Cardiac muscle cell (in vitro differentiated cells and primary cell): Measurements from ENCODE around the gene DNAJA4. TPM values are rescaled to one million over a fixed set of nuclear protein-coding genes. Genes with fewer than 3 reads are reported as not detected.

Experiments used
- DNase-seq, 2 donors: peaks; one replicate each; pipeline versions ENCODE4 v3.0.0 to v3.0.0-alpha.2; 2010 to 2017; ENCODE audit warnings: low read depth in 1 of 2, low spot score in 1 of 2
- H3K27ac ChIP-seq: fragments of 200-600 bp; sonication (generic); 2 replicates; pipeline ENCODE4 v1.5.1; 2016
- H3K27me3 ChIP-seq: fragments of 200-600 bp; sonication (generic); 2 replicates; pipeline ENCODE4 v1.6.0; 2016; ENCODE audit warnings: control low read depth
- H3K36me3 ChIP-seq: fragments of 200-600 bp; sonication (generic); 2 replicates; pipeline ENCODE4 v1.5.1; 2016; ENCODE audit warnings: control low read depth
- H3K4me1 ChIP-seq: fragments of 200-600 bp; sonication (generic); 2 replicates; pipeline ENCODE4 v1.8.1; 2017; ENCODE audit warnings: low read depth, mild to moderate bottlenecking, mixed run types
- H3K4me3 ChIP-seq: fragments of 200-600 bp; sonication (generic); 2 replicates; pipeline ENCODE4 v1.5.1; 2016; ENCODE audit warnings: mild to moderate bottlenecking
- H3K9me3 ChIP-seq: fragments of 200-600 bp; sonication (generic); 2 replicates; pipeline ENCODE4 v1.5.1; 2017; ENCODE audit warnings: low read depth, mild to moderate bottlenecking, control low read depth
- CTCF ChIP-seq: IDR thresholded peaks from 2 replicates; pipeline ENCODE4 v1.5.1; 2012; ENCODE audit warnings: low read depth, mild to moderate bottlenecking, low read length
- polyA plus RNA-seq: library from polyadenylated mRNA; unstranded; fragments of >200 nt; fragmentation: Nextera tagmentation; extraction: Ambion mirVana; gene quantifications from 2 replicates; pipeline ENCODE4 v1.2.1, GENCODE V29; 2016
- total RNA-seq: library from RNA; depleted of rRNA; stranded (reverse); fragments of >200 nt; gene quantifications from 2 replicates; pipeline ENCODE4 v1.2.3, GENCODE V29; 2016

The DNAJA4 gene
- total and polyA plus RNA-seq, 2 experiments from 2014 or later, result 3.2 to 3.4 TPM

- no peak for TF ChIP-seq CTCF
- no peak overlapping the region for H3K27ac ChIP-seq
Observed at GRCh38 chr15:78313383-78313782, 49.0 kb downstream of the DNAJA4 start.

GRCh38 chr15:78314181-78314581 lies 49.8 kb downstream of the DNAJA4 start:
- no peak for TF ChIP-seq CTCF
- H3K27me3 ChIP-seq, result no peaks in the 10 kb centered on the region
- H3K27ac ChIP-seq, result no peak overlapping the region
- no peaks in the 10 kb centered on the region for H3K36me3 ChIP-seq
- DNase-seq, result no peak
- H3K4me3 ChIP-seq, result no peak overlapping the region
- H3K9me3 ChIP-seq, result no peaks in the 10 kb centered on the region
- no peaks in the 10 kb centered on the region for H3K4me1 ChIP-seq

More at GRCh38 chr15:78313383-78313782, 49.0 kb downstream of the DNAJA4 start:
- Histone ChIP-seq H3K9me3 (no peaks in the 10 kb centered on the region), H3K27me3 (no peaks in the 10 kb centered on the region), H3K36me3 (no peaks in the 10 kb centered on the region), H3K4me3 (no peak overlapping the region), H3K4me1 (no peaks in the 10 kb centered on the region)
- DNase-seq, result no peak

GRCh38 chr15:78315686-78316282 lies 51.4 kb downstream of the DNAJA4 start:
- Histone ChIP-seq H3K4me3 (no peak overlapping the region), H3K4me1 (no peaks in the 10 kb centered on the region), H3K27ac (no peak overlapping the region), H3K27me3 (no peaks in the 10 kb centered on the region), H3K36me3 (no peaks in the 10 kb centered on the region), H3K9me3 (no peaks in the 10 kb centered on the region)
- peak in 1 of 2 donors; percentile 32 for DNase-seq
- no peak for TF ChIP-seq CTCF

GRCh38 chr15:78316283-78317083 lies 52.1 kb downstream of the DNAJA4 start:
- Histone ChIP-seq H3K27me3 (no peaks in the 10 kb centered on the region), H3K36me3 (no peaks in the 10 kb centered on the region), H3K9me3 (no peaks in the 10 kb centered on the region), H3K4me3 (no peak overlapping the region), H3K27ac (no peak overlapping the region), H3K4me1 (no peaks in the 10 kb centered on the region)
- TF ChIP-seq CTCF, result no peak
- no peak for DNase-seq

GRCh38 chr15:78317145-78317836 lies 52.9 kb downstream of the DNAJA4 start:
- peak; percentile 9 for TF ChIP-seq CTCF
- Histone ChIP-seq H3K27me3 (no peaks in the 10 kb centered on the region), H3K4me1 (no peaks in the 10 kb centered on the region), H3K36me3 (no peaks in the 10 kb centered on the region), H3K4me3 (no peak overlapping the region), H3K9me3 (no peaks in the 10 kb centered on the region), H3K27ac (no peak overlapping the region)
- DNase-seq, result peak in 1 of 2 donors; percentile 26
